ENCODE measurements around the gene NIPA2.
A peak's percentile ranks its signal among the peaks of the same experiment; 100 is the strongest.
"Not testable (repeated sequence)": the region's sequence is repeated elsewhere in the genome, so short reads cannot be mapped to it uniquely, and the experiment has no call there.

Gene NIPA2

GRCh38 chr15:22838292-22839042, at the start of gene NIPA2:
NIPA2 (plus strand) TSS chr15:22838666; CDS start chr15:22851732, 13,066 bp downstream.
- peak; percentile 97 to 99 for DNase-seq (ENCODE audit: low read depth in 2 of 2)

GRCh38 chr15:22794063-22794462, 44.4 kb upstream of the NIPA2 start:
- DNase-seq (ENCODE audit: low read depth in 2 of 2): no peak

GRCh38 chr15:22794621-22795167, 43.8 kb upstream of the NIPA2 start:
- DNase-seq (ENCODE audit: low read depth in 2 of 2): no peak

GRCh38 chr15:22795206-22796063, 43.0 kb upstream of the NIPA2 start:
- DNase-seq (ENCODE audit: low read depth in 2 of 2): no peak

GRCh38 chr15:22796079-22796478, 42.4 kb upstream of the NIPA2 start:
- no peak for DNase-seq (ENCODE audit: low read depth in 2 of 2)

- no peak for DNase-seq (ENCODE audit: low read depth in 2 of 2)
These were observed 38.6 kb upstream of the NIPA2 start for GRCh38 chr15:22799902-22800301.

DNA sequence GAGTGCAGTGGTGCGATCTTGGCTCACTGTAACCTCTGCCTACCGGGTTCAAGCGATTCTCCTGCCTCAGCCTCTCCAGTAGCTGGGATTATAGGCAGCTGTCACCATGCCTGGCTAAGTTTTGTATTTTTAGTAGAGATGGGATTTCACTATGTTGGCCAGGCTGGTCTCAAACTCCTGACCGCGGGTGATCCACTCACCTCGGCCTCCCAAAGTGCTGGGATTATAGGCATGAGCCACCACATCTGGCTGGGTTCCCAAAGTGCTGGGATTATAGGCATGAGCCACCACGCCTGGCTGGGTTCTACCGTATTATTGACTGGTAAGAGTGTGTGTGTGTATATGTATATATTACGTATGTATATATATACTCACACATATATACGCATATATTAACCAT, 35.5 kb upstream of the NIPA2 start:
- not testable (repeated sequence) for DNase-seq (ENCODE audit: low read depth in 2 of 2)

GRCh38 chr15:22806156-22806555, 32.3 kb upstream of the NIPA2 start:
- DNase-seq (ENCODE audit: low read depth in 2 of 2): no peak

GRCh38 chr15:22806664-22807063, 31.8 kb upstream of the NIPA2 start:
- DNase-seq (ENCODE audit: low read depth in 2 of 2): no peak

DNA sequence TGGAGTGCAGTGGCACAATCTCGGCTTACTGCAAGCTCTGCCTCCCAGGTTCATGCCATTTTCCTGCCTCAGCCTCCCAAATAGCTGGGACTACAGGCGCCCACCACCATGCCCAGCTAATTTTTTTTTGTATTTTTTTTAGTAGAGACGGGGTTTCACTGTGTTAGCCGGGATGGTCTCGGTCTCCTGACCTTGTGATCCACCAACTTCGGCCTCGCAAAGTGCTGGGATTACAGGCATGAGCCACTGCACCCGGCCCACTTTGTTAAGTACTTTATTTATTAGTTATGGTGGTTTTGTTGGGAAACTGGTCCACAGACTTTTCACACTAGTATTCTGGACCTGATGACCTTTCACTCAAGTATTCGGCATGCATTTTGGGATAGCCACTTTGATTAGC, 30.6 kb upstream of the NIPA2 start:
- not testable (repeated sequence) for DNase-seq (ENCODE audit: low read depth in 2 of 2)

DNA sequence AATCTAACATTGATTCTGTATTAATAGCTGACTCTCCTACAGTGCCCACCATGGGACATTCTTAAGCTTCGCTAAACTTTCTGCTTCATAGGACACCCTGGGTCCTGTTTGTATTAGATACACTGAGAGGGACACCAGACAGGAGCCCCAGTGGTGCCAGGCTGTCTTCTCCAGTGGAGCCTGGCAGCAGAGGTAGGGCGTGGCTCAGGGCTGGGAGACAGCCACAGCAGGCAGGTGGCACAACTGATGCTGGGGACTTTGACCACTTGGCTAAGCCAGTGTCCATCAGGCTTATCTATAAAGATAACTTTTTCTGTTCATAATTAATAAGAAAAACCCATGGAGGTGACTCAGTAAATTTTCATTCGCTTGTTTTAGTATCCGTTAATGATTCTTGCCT, 30.2 kb upstream of the NIPA2 start:
- DNase-seq (ENCODE audit: low read depth in 2 of 2): no peak

- DNase-seq (ENCODE audit: low read depth in 2 of 2): no peak
These were observed 29.6 kb upstream of the NIPA2 start for GRCh38 chr15:22808761-22809280.

DNA sequence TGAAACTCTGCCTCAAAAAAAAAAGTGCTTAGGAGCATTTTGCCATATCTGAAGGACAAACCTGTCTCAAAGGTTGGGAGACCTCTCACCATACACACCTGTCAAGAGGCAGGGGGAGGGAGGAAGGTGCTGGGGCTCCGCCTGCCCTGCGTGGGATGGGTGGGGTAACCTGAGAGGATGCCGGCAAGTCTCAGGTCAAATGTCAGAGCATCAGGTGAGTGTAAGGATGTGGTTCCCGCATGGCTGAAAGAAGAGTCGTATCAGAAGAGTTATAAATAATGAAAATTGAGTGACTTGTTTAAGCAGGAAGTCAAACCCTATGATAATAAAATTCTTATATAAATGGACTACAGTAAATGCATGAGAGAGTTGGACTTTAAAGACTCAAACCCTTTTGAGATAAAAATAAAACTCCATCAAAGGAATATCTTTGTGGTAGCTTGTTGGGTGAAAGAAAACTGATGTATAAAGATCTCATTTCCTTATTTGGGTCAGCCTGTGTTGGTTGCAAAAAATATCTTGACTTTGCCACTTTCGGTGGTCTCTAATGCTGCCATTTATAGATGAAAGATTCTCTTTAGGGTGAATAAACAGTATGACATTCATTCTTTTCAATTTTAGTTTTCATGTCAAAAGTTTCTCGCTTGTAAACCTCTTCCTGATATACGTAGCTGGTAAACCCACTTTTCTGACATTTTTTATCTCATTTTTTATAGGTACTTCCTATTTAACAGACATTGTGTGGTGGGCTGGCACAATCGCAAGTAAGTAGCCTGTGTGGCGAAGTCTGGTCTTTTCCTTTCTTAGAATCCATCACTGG, 28.2 kb upstream of the NIPA2 start:
- DNase-seq (ENCODE audit: low read depth in 2 of 2): no peak

- DNase-seq (ENCODE audit: low read depth in 2 of 2): no peak
These were observed 27.6 kb upstream of the NIPA2 start for GRCh38 chr15:22810853-22811338.

DNA sequence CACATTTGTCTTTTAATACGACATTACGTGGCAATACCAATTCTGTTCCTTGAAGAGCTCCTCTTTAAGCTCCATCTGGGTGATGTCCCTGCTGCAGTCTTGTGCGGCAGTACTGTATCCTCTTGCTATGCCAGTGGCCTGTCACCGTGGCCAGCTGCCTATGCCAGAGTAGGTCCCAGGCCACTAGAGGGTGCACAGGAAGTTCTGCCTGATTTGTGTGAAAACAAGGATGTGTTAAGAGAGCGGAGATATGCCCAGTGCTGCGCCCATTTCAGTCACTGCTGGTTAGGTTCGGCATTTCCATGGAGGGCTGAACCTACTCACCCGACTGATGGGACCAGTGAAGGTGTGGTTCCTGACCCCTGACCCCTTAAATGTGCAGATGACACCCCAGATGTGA, 26.8 kb upstream of the NIPA2 start:
- no peak for DNase-seq (ENCODE audit: low read depth in 2 of 2)

DNA sequence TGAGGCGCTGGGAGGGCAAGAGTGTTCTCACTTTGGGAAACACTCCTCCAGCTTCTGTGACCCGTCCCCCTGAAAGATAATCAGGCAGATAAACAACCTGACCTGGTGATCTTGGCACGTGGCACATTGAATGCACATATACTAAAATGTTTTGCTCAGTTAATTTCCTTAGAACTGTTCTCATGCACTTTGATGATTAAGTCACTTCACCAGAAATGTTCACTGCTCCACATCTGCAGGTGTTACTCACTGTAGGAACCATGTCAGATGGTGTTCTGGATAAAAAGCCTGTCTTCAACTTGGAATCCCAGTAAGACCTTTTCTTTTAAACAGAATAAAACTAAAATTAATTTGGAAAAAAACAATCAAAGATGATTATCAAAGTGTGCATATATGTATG, 24.6 kb upstream of the NIPA2 start:
- DNase-seq (ENCODE audit: low read depth in 2 of 2): no peak

DNA sequence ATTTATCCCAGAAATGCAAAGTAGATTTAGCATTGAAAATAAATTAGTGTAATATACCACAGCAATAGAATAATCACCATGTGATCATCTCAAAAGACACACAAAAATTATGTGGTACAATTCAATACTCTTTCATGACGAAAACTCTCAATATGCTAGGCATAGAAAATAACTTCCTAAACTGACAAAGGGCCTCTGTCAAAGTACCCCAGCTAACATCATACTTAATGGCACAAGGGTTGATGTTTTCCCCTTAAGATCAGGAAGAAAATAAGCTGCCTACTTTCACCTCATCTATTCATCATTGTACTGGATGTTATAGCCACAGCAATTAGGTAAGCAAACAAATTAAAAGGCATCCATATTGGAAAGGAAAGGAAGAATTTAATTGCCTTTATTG, 22.7 kb upstream of the NIPA2 start:
- DNase-seq (ENCODE audit: low read depth in 2 of 2): no peak

- no peak for DNase-seq (ENCODE audit: low read depth in 2 of 2)
These were observed 18.8 kb upstream of the NIPA2 start for GRCh38 chr15:22819651-22820050.

GRCh38 chr15:22823495-22824128, 14.9 kb upstream of the NIPA2 start:
- DNase-seq (ENCODE audit: low read depth in 2 of 2): no peak

DNA sequence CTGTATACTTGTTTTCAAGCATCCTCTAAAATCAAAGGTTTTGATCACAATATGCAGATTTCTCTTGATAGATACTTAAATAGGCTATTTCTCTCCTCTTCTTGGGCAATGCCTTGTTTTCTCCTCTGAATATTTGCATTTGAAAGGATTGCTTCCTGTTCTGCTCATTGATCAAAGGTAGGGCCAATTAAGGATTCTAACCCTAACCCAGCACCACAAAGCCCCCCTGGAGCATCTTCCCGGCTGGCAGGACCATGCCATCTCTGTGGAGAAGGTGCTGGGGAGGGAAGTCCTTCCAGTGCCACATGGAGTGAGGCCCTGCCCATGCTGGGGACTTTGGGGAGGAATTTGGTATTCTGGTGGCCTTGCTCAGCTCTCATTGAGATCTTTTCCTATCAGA, 11.3 kb upstream of the NIPA2 start:
- no peak for DNase-seq (ENCODE audit: low read depth in 2 of 2)

DNA sequence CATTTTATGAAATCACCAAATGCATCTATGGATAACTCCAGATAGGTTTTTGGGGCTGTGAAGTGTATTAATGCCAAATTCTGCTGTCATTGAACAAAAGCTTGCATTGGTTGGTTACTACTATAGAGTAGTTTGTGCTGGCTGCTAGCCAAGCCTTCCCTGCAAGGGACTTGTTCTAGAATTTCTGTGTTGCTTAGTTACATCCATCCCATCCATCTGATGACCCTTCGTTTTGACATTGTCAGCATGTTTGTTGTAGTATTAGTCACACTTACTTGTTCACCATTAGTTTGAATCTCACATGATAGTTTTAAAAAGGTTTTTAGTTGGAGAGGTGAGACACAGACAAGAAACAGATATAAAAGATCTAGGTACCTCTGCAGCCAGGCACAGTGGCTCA, 7.0 kb upstream of the NIPA2 start:
- DNase-seq (ENCODE audit: low read depth in 2 of 2): no peak

Measured in stimulated activated CD8-positive, alpha-beta memory T cell treated with anti-CD3 and anti-CD28 coated beads, Interleukin-15, amount 100 ng/mL, for 48 hours (primary cell).